GM18519 (cell line): Measurements from ENCODE around the gene MRPL54.
A peak's percentile ranks its signal among the peaks of the same experiment; 100 is the strongest.

Experiments
- ATAC-seq: cut with Tn5 transposase; IDR thresholded peaks from one replicate; pipeline ENCODE4 v1.9.1; 2021; ENCODE audit warnings: mild to moderate bottlenecking, moderate library complexity; ENCODE audit not compliant: unreplicated experiment, low FRiP score

The MRPL54 gene

GRCh38 chr19:3762501-3763459 is at the start of gene MRPL54:
MRPL54 (plus strand) TSS chr19:3762682; CDS start chr19:3762701, 19 bp downstream.
- ATAC-seq, result peak; percentile 57

- ATAC-seq, result no peak
Measured at GRCh38 chr19:3716147-3716668, 46.3 kb upstream of the MRPL54 start.

GRCh38 chr19:3719868-3720267 is 42.6 kb upstream of the MRPL54 start:
- no peak for ATAC-seq

- no peak for ATAC-seq
Measured at GRCh38 chr19:3720349-3720917, 42.0 kb upstream of the MRPL54 start.

GRCh38 chr19:3721131-3721886 is 41.2 kb upstream of the MRPL54 start:
- no peak for ATAC-seq

GRCh38 chr19:3721887-3722442 is 40.5 kb upstream of the MRPL54 start:
- no peak for ATAC-seq

- ATAC-seq, result no peak
Measured at GRCh38 chr19:3722443-3723109, 39.9 kb upstream of the MRPL54 start.

- ATAC-seq, result no peak
Measured at GRCh38 chr19:3723110-3723488, 39.4 kb upstream of the MRPL54 start.

GRCh38 chr19:3723883-3724282 is 38.6 kb upstream of the MRPL54 start:
- no peak for ATAC-seq

GRCh38 chr19:3725121-3725520 is 37.4 kb upstream of the MRPL54 start:
- no peak for ATAC-seq

- ATAC-seq, result no peak
Measured at GRCh38 chr19:3725640-3726310, 36.7 kb upstream of the MRPL54 start.

GRCh38 chr19:3730457-3730958 is 32.0 kb upstream of the MRPL54 start:
- no peak for ATAC-seq

- no peak for ATAC-seq
Measured at GRCh38 chr19:3732108-3732507, 30.4 kb upstream of the MRPL54 start.

- ATAC-seq, result no peak
Measured at GRCh38 chr19:3733549-3734309, 28.8 kb upstream of the MRPL54 start.

- ATAC-seq, result no peak
Measured at GRCh38 chr19:3734310-3734600, 28.2 kb upstream of the MRPL54 start.

- ATAC-seq, result no peak
Measured at GRCh38 chr19:3736106-3736724, 26.3 kb upstream of the MRPL54 start.

- ATAC-seq, result no peak
Measured at GRCh38 chr19:3737487-3738205, 24.8 kb upstream of the MRPL54 start.
